IPS-NIHi11 (cell line): ENCODE data around the gene SEMA4D.
"Not testable (repeated sequence)": the region's sequence is repeated elsewhere in the genome, so short reads cannot be mapped to it uniquely, and the experiment has no call there.

Experiments used
- DNase-seq: peaks from one replicate; pipeline ENCODE4 v3.0.0; 2012; ENCODE audit warnings: mixed read lengths, low spot score

SEMA4D gene

DNA sequence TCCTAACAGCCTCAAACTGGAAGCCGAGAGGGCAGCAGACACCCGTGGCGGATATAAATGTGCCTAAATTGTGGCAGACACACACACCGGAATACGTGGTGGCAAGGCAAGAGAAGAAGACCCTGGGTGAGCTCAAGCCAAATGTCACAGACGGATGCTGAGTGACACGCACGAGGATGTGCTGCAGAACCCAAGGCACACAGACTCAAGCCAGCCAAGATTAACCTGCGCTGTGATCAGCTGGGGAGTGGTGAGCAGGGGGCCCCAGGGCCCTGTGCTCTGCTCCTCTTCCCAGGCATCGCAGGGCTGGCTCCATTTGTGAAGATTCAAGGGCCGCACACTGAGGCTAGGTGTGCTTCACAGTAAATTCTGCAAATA is 16.4 kb downstream of the SEMA4D start:
- DNase-seq = no peak

DNA sequence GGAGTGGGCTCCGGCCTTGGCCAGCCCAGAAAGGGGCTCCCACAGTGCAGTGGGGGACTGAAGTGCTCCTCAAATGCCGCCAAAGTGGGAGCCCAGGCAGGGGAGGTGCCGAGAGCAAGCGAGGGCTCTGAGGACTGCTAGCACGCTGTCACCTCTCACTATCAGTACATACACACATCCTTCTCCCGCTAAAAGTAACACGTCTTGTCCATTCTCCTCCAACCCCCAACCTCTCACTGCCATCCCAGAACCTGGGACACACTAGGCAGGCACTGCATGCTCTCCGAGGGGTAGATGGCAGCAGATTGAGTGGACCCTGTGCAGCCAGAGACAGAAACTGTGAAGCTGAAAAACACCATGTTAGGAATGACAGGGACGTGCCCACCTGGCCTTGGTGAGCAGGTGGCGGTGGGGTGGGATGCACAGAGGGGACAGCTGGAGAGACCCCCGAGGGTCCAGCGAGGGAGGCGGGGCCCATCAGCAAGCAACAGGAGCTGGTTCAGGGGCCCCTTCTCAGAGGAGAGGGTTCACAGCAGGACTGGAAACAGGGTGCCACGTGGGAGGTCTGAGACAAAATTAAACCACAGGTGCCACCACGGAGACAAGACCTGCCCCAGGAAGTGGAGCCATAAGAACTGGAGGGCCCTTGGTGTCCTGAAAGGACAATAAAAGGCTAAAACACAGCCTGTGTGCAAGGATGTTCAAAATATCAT is 16.9 kb downstream of the SEMA4D start:
- no peak for DNase-seq

DNA sequence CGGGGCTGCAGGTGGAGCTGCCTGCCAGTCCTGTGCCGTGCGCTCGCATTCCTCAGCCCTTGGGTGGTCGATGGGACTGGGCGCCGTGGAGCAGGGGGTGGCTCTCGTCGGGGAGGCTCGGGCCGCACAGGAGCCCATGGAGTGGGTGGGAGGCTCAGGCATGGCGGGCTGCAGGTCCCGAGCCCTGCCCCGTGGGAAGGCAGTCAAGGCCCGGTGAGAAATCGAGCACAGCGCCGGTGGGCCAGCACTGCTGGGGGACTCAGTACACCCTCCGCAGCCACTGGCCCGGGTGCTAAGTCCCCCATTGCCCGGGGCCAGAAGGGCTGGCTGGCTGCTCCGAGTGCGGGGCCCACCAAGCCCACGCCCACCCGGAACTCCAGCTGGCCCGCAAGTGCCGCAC is 17.5 kb downstream of the SEMA4D start:
- not testable (repeated sequence) for DNase-seq

DNA sequence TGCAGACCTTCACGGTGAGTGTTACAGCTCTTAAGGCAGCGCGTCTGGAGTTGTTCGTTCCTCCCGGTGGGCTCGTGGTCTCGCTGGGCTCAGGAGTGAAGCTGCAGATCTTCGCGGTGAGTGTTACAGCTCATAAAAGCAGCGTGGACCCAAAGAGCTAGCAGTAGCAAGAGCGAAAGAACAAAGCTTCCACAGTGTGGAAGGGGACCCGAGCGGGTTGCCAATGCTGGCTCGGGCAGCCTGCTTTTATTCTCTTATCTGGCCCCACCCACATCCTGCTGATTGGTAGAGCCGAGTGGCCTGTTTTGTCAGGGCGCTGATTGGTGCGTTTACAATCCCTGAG is 18.3 kb downstream of the SEMA4D start:
- not testable (repeated sequence) for DNase-seq

DNA sequence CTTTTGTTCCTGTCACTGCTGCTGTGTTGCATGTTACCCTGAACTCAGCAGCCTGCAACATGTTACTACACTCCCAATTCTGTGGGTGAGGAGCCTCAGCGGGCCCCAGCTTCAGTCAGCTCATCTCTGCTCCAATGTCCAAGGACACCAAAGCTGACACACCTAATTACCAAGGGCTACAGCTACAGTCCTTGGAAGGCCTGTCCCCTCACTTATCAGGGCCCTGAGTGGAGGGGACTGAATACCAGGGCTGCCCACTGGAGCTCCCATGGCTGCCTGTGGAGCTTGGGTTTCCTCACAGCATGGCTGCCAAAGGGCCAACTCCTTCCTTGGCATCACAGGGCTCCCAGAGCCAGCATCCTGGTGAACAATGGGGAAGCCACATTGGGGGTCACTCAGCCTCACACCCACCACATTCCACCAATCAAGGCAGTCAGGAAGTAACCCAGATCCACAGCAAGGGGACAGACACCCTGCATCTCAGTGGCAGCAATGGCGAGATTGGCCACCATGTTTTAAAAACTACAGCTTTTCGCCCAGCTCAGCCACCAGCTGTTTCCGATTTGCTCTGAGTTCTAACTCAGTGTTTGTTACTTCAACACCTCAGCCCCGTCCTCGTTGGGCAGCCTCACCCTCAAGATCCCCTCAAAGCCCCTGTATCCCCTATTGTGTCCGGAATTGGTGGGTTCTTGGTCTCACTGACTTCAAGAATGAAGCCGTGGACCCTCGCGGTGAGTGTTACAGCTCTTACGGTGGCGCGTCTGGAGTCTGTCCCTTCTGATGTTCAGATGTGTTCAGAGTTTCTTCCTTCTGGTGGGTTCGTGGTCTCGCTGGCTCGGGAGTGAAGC is 18.9 kb downstream of the SEMA4D start:
- DNase-seq = no peak

DNA sequence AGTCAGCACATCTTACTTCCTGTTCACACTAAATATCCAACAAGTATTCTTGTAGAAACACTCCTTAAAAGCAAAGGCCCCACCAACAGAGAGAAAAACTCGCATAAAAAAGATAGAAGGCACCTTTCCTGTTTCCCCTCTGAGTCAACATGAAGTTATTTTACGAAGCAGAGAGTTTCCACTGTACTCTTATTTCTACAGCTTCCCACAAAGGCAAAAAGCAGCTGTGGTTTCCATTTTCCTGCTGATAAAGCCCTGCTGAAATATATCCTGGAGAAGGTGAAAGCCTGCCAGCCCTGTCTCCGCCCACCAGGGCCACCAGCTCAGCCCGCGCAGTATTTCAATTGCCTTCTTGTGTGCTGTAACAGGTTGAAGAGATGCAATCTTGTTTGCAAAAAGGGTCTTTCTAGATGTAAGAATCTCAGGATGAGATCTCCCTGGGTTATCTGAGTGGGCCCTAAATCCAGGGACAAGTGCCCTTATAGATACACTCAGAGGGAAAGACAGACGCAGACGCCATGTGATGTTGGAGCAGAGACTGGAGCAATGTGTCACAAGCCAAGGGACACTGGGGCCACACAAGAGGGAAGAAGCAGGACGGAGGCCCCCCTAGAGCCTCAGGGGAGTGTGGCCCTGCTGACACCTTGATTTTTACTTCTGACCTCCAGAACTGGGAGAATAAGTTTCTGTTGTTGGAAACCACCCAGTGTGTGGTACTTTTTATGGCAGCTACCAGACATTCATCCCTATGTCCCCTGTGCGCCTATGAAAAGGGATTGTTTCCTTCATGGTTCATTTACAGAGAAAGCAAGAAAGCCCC is 19.9 kb downstream of the SEMA4D start:
- no peak for DNase-seq

DNA sequence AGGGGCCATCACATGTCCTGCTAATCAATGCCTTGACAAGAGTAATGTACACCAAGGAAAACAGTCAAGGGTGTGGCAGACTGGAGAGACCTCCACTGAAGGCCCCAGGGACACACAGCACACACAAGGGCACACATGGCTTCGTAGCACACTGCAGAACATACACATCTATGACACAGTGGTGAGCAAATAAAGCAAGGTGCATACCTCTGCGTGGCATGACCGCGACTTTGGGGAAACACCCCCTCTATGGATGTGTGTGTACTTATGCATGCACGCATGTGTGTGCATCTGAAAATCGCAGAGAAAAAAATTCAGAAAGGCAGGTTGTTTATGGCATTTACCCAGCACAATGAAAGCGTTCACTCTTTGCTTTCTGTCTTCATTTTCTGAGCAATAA is 20.5 kb downstream of the SEMA4D start:
- no peak for DNase-seq

DNA sequence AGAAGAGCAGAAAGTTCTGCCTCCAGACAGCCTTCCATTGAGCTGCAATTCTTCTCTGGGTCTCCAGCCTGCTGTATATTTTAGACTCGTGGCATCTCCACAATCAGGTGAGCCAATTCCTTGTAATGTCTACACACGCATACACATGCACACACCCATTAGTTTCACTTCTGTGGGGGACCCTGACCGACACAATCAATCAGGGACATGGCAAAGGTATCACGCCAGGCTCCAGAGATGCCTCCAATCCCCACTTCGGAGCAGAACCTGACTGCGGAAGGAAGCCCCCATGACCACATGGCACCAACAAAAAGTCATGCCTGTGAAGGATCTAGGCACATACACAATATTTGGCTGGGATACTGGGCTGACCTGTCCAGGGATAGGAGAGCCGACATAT is 21.4 kb downstream of the SEMA4D start:
- DNase-seq = no peak

DNA sequence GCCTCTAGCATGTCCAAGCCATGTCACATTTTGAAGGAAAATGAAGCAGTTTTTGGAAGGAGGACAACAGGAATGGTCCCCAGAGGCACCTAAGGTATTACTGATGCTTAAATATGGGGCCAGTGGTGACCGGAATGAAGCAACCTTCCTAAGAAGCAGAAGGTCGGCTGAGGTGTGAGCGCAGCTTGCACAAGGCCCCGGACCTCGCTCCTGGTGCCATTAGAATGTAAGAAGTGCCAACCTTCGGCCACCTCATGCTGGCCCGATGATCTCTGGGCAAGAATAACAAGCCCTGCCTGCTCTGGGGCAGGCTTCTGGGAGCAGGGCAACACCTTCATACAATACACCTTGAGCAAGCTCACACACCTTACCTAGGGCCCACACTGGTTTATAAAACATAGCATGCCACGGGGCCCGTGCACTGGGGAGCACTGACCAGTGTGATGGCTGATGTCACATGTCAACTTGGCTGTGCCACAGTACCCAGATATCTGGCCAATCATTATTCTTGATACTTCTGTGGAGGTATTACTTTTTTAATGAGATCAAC is 21.9 kb downstream of the SEMA4D start:
- no peak for DNase-seq

DNA sequence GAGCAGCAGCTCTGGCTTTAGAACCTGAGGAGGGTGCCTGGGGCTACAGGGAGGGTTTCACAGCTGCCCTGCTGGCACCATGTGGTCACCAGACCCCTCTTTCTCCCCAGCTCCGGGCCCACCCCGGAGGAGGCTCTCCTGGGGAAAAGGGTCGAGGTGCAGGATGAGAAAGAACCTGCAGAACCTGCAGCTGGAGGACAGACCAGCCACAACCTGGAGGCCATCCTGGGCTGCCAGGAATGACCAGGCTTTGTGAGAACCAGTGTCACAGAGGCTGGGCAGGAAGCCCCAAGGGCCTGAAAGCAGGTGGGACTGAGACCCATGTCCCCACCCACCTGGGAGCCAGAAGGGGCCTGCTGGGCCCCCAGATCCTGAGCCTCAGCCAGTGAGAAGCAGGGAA is 23.0 kb downstream of the SEMA4D start:
- no peak for DNase-seq

DNA sequence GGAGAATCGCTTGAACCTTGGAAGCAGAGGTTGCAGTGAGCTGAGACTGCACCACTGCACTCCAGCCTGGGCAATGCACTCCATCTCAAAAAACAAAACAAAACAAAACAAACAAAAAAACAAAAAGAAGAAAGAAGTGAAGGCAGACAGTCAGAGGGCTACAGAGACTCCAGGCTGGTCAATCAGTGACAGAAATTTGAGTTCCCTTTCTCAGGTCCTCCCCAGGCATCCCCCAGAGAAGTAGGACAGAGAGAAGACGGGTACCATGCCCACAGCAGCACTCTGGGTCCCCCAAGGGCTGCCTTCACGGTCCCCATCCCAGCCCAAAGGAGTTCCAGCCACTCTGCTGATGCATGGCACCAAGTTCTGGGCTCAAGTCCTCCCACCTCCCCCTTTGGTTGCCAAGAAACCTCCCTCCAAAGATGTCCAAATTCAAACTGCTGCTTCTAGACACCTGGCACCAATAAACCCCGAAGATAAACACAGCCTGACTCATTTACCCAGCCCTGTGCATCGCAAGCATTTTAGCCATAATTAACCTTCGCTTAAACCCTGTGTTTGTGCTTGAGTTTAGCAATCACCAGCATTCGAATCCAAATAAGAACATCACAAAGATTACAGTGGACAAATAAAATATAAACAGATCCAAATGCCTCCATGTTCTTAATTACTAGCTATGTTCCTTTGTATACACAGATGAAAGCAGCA is 24.0 kb downstream of the SEMA4D start:
- DNase-seq = no peak

DNA sequence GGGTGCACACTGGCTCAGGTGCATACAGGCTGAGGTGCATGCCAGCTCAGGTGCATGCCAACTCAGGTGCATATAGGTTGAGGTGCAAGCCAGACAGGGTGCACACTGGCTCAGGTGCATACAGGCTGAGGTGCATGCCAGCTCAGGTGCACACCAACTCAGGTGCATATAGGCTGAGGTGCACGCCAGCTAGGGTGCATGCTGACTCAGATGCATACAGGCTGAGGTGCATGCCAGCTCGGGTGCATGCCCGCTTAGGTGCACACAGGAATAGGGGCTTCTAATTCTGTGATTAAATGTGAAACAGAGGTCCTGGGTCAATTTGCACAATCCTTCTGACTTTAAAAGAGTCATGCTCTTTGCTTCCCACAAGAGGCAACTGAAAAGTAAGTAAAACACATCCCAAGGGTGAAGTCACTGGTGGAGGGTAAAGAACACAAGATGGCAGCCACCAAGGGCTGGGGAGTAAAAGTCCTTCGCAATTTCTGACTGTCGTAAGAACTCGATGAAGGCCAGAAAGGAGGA is 26.1 kb downstream of the SEMA4D start:
- not testable (repeated sequence) for DNase-seq

DNA sequence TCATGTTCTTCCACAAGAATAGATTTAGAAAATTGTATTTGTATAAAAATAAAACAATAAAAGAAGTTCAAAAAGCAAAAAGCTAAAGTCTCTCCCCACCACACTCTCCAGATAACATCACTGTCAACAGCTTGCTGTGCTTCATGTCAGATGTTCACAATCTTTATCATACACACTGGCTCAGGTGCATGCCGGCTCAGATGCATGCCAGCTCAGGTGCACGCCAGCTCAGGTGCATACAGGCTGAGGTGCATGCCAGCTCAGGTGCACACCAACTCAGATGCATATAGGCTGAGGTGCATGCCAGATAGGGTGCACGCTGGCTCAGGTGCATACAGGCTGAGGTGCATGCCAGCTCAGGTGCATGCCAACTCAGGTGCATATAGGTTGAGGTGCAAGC is 26.5 kb downstream of the SEMA4D start:
- DNase-seq = no peak

DNA sequence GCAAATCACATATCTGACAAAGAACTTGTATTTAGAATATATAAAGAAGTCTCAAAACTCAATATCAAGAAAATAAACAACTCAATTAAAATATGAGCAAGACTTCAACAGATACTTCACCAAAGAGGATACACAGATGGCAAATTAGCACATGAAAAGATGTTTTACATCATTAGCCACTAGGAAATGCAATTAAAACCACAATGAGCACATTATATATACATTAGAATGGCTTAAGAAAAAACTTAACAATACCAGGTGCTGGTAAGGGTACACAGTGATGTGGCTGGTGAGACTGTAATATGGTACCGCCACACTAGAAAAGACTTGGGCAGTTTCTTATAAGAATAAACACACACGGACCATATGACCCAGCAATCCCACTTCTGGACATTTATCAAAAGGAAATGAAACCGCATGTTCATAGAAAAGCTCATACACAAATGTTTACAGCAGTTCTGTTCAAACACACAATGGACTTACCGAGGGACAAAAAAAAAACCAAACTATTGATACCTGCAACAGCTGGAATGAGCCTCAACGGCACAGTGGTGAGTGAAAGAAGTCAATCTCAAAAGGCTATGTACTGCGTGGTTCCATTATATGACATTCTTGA is 27.6 kb downstream of the SEMA4D start:
- no peak for DNase-seq

DNA sequence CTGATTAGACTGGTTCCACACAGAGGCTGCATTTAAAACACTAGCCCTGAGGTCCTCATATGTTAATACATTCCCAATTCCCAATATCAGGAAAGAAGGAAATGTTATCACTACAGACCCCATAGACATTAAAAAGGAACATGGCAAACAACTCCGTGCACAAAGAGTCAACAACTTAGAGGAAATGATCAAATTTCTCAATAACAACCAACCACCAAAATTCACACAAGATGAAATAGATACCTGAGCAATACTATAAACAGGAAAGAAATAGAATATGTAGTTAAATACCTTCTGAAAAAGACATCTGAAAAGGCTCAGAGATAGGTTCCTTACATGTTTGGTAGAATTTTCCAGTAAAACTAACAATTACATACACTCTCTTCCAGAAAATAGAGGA is 28.9 kb downstream of the SEMA4D start:
- no peak for DNase-seq

DNA sequence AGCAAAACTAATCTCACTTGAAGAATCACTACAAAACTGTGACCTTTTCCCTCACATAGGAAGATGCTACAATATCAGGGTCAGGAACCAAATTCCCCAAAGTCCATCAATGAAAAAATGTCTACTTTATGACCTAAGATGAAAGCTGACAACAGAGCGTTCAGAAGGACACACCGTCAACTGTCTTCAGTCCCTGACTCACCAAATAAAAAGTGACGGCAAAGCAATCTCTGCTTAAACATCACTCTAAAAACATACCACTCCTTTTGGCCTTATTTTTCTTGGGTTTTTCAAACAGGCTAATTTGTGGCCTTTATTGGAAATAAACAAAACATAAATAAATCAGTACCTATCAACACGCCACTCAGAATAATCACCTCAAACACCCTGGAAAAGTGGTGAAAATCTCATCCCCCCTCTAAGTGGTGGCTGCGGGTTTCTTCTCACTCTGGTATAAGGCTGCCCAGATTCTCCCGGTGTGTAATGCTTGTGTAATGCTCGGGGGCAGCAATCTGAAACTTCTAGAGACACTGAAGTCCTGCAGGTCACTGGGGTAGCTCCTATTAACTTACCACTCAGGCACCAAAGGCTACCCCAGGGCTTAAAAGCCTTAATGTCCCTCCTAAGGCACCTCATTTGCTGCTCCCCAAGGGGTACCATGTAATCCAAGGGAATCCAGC is 29.5 kb downstream of the SEMA4D start:
- DNase-seq = no peak

DNA sequence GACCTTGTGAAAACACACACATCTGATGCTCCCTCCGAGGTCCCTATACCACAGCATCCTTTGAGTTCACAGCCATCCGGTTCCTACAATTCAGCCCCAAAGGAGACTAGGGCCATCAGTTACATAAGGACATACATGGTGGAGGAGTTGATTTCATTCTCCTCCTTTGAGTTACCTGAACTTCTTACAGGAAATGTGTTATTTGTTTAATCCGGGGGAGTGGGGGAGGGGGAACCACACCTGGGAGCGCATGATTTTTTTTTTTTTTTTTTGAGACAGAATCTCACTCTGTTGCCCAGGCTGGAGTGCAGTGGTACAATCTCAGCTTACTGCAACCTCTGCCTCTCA is 30.7 kb downstream of the SEMA4D start:
- no peak for DNase-seq

DNA sequence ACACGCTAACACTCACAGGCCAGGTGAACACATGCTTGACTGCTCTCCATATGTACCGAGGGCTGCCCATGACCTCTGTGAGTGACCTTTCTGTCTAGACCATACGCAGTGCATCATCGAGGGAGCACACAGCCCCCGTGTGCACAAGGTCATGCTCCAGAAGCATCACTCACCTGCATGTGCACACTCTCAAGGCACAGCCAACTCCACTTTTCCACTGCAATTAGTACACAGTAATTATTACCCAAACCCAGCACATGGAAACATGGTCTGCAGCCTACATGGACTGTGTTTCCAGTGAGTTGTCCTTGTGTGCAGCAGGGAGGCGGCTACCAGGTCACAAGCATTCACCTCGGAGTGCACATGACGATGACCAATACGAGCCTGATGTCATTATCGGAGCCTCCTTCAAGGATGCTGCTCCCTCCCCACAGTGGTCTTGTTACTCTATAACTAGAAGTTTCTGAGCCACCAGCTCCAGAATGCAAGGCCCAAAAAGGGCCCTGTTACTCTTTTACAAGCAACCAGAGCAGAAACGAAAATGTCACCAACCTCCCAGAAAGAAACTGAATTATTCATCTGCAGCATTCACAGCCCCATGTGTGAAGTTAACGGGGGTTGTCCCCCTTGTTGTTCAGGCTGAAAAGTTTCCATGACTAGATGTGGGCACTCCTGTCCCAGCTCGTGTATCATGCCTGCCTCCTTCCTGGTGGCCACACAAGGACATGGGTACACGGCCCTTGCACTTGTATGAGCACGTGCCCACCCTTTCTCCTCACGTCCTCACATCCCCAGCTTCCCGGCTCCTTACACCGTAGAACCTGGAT is 31.2 kb downstream of the SEMA4D start:
- DNase-seq = no peak

DNA sequence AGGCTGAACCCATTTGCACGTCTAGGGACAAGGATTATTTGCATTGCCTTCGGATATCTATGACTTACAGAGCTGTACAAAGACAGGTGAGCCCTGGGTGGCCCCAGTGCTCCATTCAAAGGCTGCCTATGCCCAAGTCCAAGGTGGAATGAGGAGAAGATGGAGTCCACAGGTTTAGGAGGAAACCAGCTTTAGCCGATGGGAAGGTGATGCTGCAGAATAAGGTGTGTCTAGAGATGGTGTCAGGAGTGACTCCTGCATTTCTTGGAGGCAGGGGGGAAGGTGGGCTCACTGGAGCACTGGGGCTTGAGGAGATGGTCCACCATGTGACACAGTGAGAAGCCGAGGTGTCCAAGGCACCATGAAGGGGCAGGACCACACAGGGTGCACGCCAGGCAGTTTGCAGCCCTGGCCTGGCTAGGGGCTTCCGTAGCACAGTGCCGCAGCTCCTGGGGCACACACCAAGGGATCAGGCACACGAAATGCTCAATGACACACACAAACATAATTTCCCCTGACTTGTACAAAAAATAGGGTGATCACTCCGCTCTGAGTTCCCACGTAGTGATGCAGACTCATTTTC is 32.1 kb downstream of the SEMA4D start:
- DNase-seq = no peak
